GM12892 (cell line): ENCODE results near the gene SLC24A3.

Experiments used
- DNase-seq: peaks from one replicate; pipeline ENCODE4 v3.0.0; 2011; ENCODE audit not compliant: insufficient read length
- FAIRE-seq: peaks from 2 replicates; lab custom pipeline; 2011; peaks lifted over from hg19 to GRCh38; lab: Jason Lieb, UNC
- POLR2A ChIP-seq: IDR thresholded peaks from 2 replicates; pipeline ENCODE4 v1.6.1; 2011; ENCODE audit warnings: low read depth, low read length, control low read depth
- POLR2AphosphoS5 ChIP-seq: IDR thresholded peaks from 2 replicates; pipeline ENCODE4 v1.6.1; 2011; ENCODE audit warnings: low read depth, low read length, control low read depth
- TAF1 ChIP-seq: IDR thresholded peaks from 2 replicates; pipeline ENCODE4 v1.6.1; 2011; ENCODE audit warnings: low read depth, mild to moderate bottlenecking, control low read depth, low read length, borderline replicate concordance

SLC24A3 gene

DNA sequence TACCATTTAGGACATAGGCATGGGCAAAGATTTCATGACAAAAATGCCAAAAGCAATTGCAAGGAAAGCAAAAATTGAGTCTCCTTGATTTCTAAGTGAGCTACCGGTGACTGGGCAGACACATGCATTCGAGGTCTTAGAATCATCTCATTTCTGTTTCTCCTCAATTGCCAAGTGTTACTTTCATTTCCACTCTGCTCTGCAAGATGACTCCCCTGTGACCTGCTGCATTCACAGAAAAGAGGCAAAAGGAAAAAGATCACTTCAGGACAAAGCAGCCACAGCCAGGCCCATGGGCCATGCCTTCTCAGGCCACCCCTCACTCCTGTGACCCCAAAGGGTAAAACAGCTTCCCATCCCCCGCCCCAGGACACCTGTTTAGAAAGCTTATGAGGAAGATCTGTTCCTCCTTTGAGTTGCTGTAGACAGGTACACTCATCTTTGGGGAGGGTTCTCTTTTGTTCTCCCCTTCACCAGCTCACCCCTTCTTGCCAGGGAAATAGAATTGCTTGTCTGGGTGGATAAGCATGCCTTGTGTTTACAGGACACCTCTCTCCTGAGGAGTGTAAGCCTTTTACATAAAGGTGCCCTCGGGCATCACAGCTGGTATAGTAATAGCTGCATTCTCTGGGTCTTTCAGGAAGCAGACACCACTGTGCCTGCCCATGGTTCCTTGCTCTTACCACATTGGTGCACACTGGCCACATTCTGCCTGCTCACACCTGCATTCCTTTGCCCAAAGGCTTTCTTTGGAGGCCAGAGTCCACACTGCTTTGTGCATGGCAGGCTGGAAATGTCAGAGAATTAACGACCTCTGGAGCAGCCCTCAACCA, 105.0 kb downstream of the SLC24A3 start:
- no peak for TF ChIP-seq TAF1
- no peak for TF ChIP-seq POLR2AphosphoS5
- TF ChIP-seq POLR2A, result no peak
- FAIRE-seq (no peak), DNase-seq (no peak)

GRCh38 chr20:19318610-19319009, 106.2 kb downstream of the SLC24A3 start:
- FAIRE-seq (no peak), DNase-seq (no peak)
- no peak for TF ChIP-seq TAF1
- no peak for TF ChIP-seq POLR2A
- TF ChIP-seq POLR2AphosphoS5, result no peak

- DNase-seq (no peak), FAIRE-seq (no peak)
- TF ChIP-seq TAF1 (no peak), POLR2A (no peak), POLR2AphosphoS5 (no peak)
These were observed 107.6 kb downstream of the SLC24A3 start for GRCh38 chr20:19320005-19320404.

DNA sequence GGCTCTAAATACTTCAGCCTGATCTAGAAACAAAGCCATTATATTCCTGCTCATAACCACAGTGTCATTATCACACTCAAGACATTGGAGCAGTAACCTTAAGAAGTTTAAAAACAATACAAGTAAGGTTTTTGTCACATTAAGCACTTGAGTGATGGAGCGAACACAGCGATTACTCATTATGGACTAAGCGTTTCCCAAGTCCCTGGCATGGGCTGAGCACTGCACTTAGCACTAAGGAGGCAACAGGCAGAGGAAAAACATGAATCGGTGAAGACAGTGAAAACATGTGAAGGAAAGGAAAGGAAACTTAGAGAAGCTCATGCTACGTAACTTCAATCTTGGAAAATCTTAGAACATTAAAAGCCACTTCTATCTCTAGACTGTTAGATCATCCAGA, 108.7 kb downstream of the SLC24A3 start:
- no peak for TF ChIP-seq POLR2AphosphoS5
- no peak for TF ChIP-seq POLR2A
- TF ChIP-seq TAF1, result no peak
- FAIRE-seq, result no peak
- DNase-seq, result no peak

DNA sequence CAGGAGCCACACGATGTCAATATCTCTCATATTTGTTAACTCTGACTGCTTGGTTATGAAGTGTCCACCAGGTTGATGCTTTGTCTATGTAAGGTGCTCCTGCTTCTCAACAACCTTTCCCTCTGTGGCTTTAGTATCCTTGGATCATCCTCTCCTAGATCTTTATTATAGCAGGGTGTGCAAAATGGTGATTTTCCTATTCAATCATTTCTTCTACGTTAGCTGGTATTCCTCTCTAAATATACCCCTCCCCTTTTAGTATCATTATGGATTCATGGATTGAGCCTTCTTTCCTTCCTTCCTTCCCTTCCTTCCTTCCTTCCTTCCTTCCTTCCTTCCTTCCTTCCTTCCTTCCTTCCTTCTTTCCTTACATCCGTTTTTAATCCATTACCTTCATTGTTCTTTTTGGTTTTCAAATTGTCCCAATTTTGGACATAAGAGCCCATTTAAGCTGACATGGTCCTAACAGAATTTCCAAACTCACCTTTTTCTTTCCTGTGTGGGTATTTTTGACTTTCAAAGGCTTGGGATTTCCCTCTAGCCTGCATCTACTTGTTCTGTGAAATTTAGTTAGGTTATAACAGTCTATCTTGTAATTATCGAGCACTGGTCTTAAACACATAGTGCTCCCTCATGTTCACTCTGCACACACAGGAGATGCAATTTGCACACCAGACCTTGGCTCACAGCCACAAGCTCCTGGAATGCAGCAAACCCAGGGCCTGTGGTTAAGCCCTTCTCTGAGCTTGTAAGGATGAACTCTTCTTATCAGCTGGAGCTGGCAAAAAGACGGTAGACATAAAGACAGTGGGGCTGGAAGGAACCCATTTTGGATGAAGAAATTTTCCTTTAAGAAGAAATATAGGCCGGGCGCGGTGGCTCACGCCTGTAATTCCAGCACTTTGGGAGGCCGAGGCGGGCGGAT, 109.9 kb downstream of the SLC24A3 start:
- DNase-seq (no peak), FAIRE-seq (no peak)
- TF ChIP-seq POLR2A (no peak), TAF1 (no peak), POLR2AphosphoS5 (no peak)

- TF ChIP-seq TAF1 (no peak), POLR2AphosphoS5 (no peak), POLR2A (no peak)
- FAIRE-seq, result no peak
- DNase-seq, result no peak
These were observed 115.0 kb downstream of the SLC24A3 start for GRCh38 chr20:19327401-19327800.

GRCh38 chr20:19328676-19329075, 116.2 kb downstream of the SLC24A3 start:
- FAIRE-seq (no peak), DNase-seq (no peak)
- no peak for TF ChIP-seq TAF1
- TF ChIP-seq POLR2AphosphoS5, result no peak
- TF ChIP-seq POLR2A, result no peak

DNA sequence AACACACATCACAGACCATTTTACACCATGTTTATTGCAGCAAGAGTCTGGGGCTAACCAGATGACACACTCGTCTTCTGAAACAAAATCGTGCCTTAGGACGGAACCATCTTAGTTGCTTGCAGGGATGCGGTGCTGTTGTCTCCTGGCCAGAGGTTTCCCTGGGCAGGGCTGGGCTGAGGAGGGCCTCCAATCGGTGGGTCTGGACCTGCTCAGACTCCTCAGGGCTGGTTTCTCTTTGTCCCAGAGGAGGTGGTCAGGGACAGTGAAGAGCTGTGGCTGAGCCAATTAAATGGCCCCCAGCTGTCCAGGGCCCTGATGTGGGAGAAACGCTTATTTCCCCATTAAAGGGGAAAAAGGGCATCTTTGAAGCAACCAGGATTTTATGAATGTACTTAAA, 117.6 kb downstream of the SLC24A3 start:
- TF ChIP-seq POLR2A (no peak), POLR2AphosphoS5 (no peak), TAF1 (no peak)
- no peak for FAIRE-seq
- no peak for DNase-seq

DNA sequence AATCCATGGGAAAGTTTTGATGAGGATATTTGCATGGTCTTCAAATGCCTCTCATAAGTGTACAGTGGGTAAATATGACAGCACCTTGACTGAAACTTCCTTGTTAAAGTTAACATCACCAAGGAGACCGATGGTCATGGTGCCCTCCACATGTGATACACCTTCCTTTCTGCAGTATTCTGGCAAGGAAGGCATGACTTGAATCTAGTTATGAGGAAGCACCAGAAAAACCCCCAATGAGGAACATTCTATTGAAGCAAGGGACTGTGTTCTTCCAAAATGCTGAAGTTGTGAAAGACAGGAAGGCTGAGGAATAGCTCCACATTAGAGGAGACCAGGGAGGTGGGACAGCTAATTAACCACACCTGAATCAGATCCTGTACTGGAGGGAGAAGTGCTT, 118.3 kb downstream of the SLC24A3 start:
- FAIRE-seq (no peak), DNase-seq (no peak)
- TF ChIP-seq POLR2A (no peak), POLR2AphosphoS5 (no peak), TAF1 (no peak)

GRCh38 chr20:19333563-19333962, 121.1 kb downstream of the SLC24A3 start:
- FAIRE-seq, result no peak
- DNase-seq, result no peak
- no peak for TF ChIP-seq POLR2A
- TF ChIP-seq POLR2AphosphoS5, result no peak
- no peak for TF ChIP-seq TAF1

GRCh38 chr20:19335341-19335740, 122.9 kb downstream of the SLC24A3 start:
- DNase-seq, result no peak
- TF ChIP-seq TAF1, result no peak
- no peak for TF ChIP-seq POLR2AphosphoS5
- no peak for TF ChIP-seq POLR2A
- no peak for FAIRE-seq
